Measurements from ENCODE around the gene IL25.

Gene IL25

GRCh38 chr14:23379366-23380196 lies 7.0 kb downstream of the IL25 start:
- DNase-seq (ENCODE audit: low read depth), result peak; percentile 78

GRCh38 chr14:23380197-23380914 lies 7.7 kb downstream of the IL25 start:
- DNase-seq (ENCODE audit: low read depth), result no peak
- TF ChIP-seq CTCF (IDR thresholded peaks at IDR 0.05; ENCODE audit: insufficient read depth, low read depth, low read length, missing control alignments), result no peak
- no peak overlapping the region for H3K4me3 ChIP-seq (ENCODE audit: low read length)

More at GRCh38 chr14:23379366-23380196, 7.0 kb downstream of the IL25 start:
- H3K4me3 ChIP-seq (ENCODE audit: low read length), result no peak overlapping the region
- TF ChIP-seq CTCF (IDR thresholded peaks at IDR 0.05; ENCODE audit: insufficient read depth, low read depth, low read length, missing control alignments), result peak; percentile 98

GRCh38 chr14:23380976-23381375 lies 8.4 kb downstream of the IL25 start:
- TF ChIP-seq CTCF (IDR thresholded peaks at IDR 0.05; ENCODE audit: insufficient read depth, low read depth, low read length, missing control alignments), result no peak
- no peak overlapping the region for H3K4me3 ChIP-seq (ENCODE audit: low read length)
- no peak for DNase-seq (ENCODE audit: low read depth)

- H3K4me3 ChIP-seq (ENCODE audit: low read length), result no peak overlapping the region
- TF ChIP-seq CTCF (IDR thresholded peaks at IDR 0.05; ENCODE audit: insufficient read depth, low read depth, low read length, missing control alignments), result no peak
- DNase-seq (ENCODE audit: low read depth), result no peak
These were observed 9.3 kb downstream of the IL25 start for GRCh38 chr14:23381871-23382270.

GRCh38 chr14:23382276-23382675 lies 9.7 kb downstream of the IL25 start:
- no peak overlapping the region for H3K4me3 ChIP-seq (ENCODE audit: low read length)
- TF ChIP-seq CTCF (IDR thresholded peaks at IDR 0.05; ENCODE audit: insufficient read depth, low read depth, low read length, missing control alignments), result no peak
- DNase-seq (ENCODE audit: low read depth), result no peak

GRCh38 chr14:23382731-23383440 lies 10.3 kb downstream of the IL25 start:
- DNase-seq (ENCODE audit: low read depth), result no peak
- TF ChIP-seq CTCF (IDR thresholded peaks at IDR 0.05; ENCODE audit: insufficient read depth, low read depth, low read length, missing control alignments), result no peak
- H3K4me3 ChIP-seq (ENCODE audit: low read length), result no peak overlapping the region
